GM21723 (cell line): ENCODE results near the gene IL2RA.

Experiments used
- ATAC-seq: cut with Tn5 transposase; IDR thresholded peaks from one replicate; pipeline ENCODE4 v1.9.1; 2021; ENCODE audit warnings: mild to moderate bottlenecking, moderate library complexity; ENCODE audit not compliant: unreplicated experiment

Gene IL2RA

GRCh38 chr10:5989756-5990155, 72.4 kb downstream of the IL2RA start:
- no peak for ATAC-seq

- ATAC-seq, result no peak
Measured at GRCh38 chr10:5988336-5988920, 73.7 kb downstream of the IL2RA start.

GRCh38 chr10:5987747-5988146, 74.4 kb downstream of the IL2RA start:
- ATAC-seq, result no peak

GRCh38 chr10:5985029-5985428, 77.1 kb downstream of the IL2RA start:
- no peak for ATAC-seq

GRCh38 chr10:5983774-5984173, 78.4 kb downstream of the IL2RA start:
- no peak for ATAC-seq

GRCh38 chr10:5981529-5981928, 80.6 kb downstream of the IL2RA start:
- no peak for ATAC-seq

- no peak for ATAC-seq
Measured at GRCh38 chr10:5978230-5978489, 84.0 kb downstream of the IL2RA start.

- peak; percentile 66 for ATAC-seq
Measured at GRCh38 chr10:5977471-5978229, 84.5 kb downstream of the IL2RA start, which contains the start of gene IL15RA. Gene IL15RA, minus strand, starts transcription at chr10:5977543. Its CDS starts 51 bp downstream, at chr10:5977492.

- ATAC-seq, result peak; percentile 18
Measured at GRCh38 chr10:5976512-5977470, 85.4 kb downstream of the IL2RA start.

- peak; percentile 56 for ATAC-seq
Measured at GRCh38 chr10:5975641-5976473, 86.3 kb downstream of the IL2RA start.

GRCh38 chr10:5973069-5973468, 89.1 kb downstream of the IL2RA start:
- no peak for ATAC-seq

GRCh38 chr10:5971886-5972285, 90.3 kb downstream of the IL2RA start:
- ATAC-seq, result no peak

GRCh38 chr10:5971315-5971832, 90.8 kb downstream of the IL2RA start:
- no peak for ATAC-seq

GRCh38 chr10:5970527-5970926, 91.6 kb downstream of the IL2RA start:
- ATAC-seq, result no peak

GRCh38 chr10:5970066-5970465, 92.1 kb downstream of the IL2RA start:
- no peak for ATAC-seq

- ATAC-seq, result no peak
Measured at GRCh38 chr10:5968681-5969453, 93.3 kb downstream of the IL2RA start.

GRCh38 chr10:5968037-5968680, 94.0 kb downstream of the IL2RA start:
- no peak for ATAC-seq

- ATAC-seq, result no peak
Measured at GRCh38 chr10:5965266-5965665, 96.9 kb downstream of the IL2RA start.

- ATAC-seq, result no peak
Measured at GRCh38 chr10:5964736-5965135, 97.4 kb downstream of the IL2RA start.
